ENCODE data around the gene CSRP1. TPM values are rescaled to one million over a fixed set of nuclear protein-coding genes. Genes with fewer than 3 reads are reported as not detected.
A peak's percentile ranks its signal among the peaks of the same experiment; 100 is the strongest.

CSRP1 gene
- total and polyA plus RNA-seq, 2 of the 13 experiments (the other 11 are each of a cell fraction or from before 2014, with no cell fraction given), result 17.7 to 68.9 TPM

- TF ChIP-seq, protein P1, sequence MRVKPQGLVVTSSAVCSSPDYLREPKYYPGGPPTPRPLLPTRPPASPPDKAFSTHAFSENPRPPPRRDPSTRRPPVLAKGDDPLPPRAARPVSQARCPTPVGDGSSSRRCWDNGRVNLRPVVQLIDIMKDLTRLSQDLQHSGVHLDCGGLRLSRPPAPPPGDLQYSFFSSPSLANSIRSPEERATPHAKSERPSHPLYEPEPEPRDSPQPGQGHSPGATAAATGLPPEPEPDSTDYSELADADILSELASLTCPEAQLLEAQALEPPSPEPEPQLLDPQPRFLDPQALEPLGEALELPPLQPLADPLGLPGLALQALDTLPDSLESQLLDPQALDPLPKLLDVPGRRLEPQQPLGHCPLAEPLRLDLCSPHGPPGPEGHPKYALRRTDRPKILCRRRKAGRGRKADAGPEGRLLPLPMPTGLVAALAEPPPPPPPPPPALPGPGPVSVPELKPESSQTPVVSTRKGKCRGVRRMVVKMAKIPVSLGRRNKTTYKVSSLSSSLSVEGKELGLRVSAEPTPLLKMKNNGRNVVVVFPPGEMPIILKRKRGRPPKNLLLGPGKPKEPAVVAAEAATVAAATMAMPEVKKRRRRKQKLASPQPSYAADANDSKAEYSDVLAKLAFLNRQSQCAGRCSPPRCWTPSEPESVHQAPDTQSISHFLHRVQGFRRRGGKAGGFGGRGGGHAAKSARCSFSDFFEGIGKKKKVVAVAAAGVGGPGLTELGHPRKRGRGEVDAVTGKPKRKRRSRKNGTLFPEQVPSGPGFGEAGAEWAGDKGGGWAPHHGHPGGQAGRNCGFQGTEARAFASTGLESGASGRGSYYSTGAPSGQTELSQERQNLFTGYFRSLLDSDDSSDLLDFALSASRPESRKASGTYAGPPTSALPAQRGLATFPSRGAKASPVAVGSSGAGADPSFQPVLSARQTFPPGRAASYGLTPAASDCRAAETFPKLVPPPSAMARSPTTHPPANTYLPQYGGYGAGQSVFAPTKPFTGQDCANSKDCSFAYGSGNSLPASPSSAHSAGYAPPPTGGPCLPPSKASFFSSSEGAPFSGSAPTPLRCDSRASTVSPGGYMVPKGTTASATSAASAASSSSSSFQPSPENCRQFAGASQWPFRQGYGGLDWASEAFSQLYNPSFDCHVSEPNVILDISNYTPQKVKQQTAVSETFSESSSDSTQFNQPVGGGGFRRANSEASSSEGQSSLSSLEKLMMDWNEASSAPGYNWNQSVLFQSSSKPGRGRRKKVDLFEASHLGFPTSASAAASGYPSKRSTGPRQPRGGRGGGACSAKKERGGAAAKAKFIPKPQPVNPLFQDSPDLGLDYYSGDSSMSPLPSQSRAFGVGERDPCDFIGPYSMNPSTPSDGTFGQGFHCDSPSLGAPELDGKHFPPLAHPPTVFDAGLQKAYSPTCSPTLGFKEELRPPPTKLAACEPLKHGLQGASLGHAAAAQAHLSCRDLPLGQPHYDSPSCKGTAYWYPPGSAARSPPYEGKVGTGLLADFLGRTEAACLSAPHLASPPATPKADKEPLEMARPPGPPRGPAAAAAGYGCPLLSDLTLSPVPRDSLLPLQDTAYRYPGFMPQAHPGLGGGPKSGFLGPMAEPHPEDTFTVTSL (CRISPR knock-in tag; IDR thresholded peaks at IDR 0.05; ENCODE audit: borderline replicate concordance), result no peak
- TF ChIP-seq ZFP41 (CRISPR knock-in tag; IDR thresholded peaks at IDR 0.05; ENCODE audit: borderline replicate concordance) (no peak), REXO4 (CRISPR knock-in tag; IDR thresholded peaks at IDR 0.05; ENCODE audit: borderline replicate concordance) (no peak), SP5 (CRISPR knock-in tag; IDR thresholded peaks at IDR 0.05; ENCODE audit: borderline replicate concordance, low read depth) (0 out of 2 replicates have a peak, but pooled peaks have one; percentile 35), ESRRA (CRISPR knock-in tag; IDR thresholded peaks at IDR 0.05; ENCODE audit: low read depth) (0 out of 2 replicates have a peak, but pooled peaks have one; percentile 36), MXD3 (CRISPR knock-in tag; IDR thresholded peaks at IDR 0.05) (peak; percentile 60; the same call in 1 of the 2 replicates), REPIN1 (CRISPR knock-in tag; IDR thresholded peaks at IDR 0.05; ENCODE audit: borderline replicate concordance, low read depth) (0 out of 2 replicates have a peak, but pooled peaks have one; percentile 40), MTF1 (CRISPR knock-in tag; IDR thresholded peaks at IDR 0.05) (peak; percentile 99), DR1 (CRISPR knock-in tag; IDR thresholded peaks at IDR 0.05) (peak; percentile 85), CHD4 (IDR thresholded peaks at IDR 0.05; ENCODE audit: borderline replicate concordance, low read length) (no peak), ZNF7 (CRISPR knock-in tag; IDR thresholded peaks at IDR 0.05) (no peak), PAXIP1 (CRISPR knock-in tag; conservative IDR thresholded peaks at IDR 0.05) (no peak), ZNF430 (CRISPR knock-in tag; IDR thresholded peaks at IDR 0.05) (no peak), HNRNPLL (IDR thresholded peaks at IDR 0.05; ENCODE audit: low read depth, low read length, poor library complexity, severe bottlenecking) (peak; percentile 83)
- TF ChIP-seq, protein P2, sequence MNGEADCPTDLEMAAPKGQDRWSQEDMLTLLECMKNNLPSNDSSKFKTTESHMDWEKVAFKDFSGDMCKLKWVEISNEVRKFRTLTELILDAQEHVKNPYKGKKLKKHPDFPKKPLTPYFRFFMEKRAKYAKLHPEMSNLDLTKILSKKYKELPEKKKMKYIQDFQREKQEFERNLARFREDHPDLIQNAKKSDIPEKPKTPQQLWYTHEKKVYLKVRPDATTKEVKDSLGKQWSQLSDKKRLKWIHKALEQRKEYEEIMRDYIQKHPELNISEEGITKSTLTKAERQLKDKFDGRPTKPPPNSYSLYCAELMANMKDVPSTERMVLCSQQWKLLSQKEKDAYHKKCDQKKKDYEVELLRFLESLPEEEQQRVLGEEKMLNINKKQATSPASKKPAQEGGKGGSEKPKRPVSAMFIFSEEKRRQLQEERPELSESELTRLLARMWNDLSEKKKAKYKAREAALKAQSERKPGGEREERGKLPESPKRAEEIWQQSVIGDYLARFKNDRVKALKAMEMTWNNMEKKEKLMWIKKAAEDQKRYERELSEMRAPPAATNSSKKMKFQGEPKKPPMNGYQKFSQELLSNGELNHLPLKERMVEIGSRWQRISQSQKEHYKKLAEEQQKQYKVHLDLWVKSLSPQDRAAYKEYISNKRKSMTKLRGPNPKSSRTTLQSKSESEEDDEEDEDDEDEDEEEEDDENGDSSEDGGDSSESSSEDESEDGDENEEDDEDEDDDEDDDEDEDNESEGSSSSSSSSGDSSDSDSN (CRISPR knock-in tag; IDR thresholded peaks at IDR 0.05), result peak; percentile 60
Observed at GRCh38 chr1:201506557-201507359, at the start of gene CSRP1 (continued).
